HepG2 (cell line): Measurements from ENCODE around the gene EFS. TPM values are rescaled to one million over a fixed set of nuclear protein-coding genes. Genes with fewer than 3 reads are reported as not detected.

Experiments
- ARID5B ChIP-seq: IDR thresholded peaks from 2 replicates; pipeline ENCODE4 v1.4.0; 2020; ENCODE audit warnings: mild to moderate bottlenecking, missing genetic modification reagents
- ETV6 ChIP-seq: sonication (generic); formaldehyde crosslinking; conservative IDR thresholded peaks from 2 replicates; pipeline ENCODE4 v1.4.0; 2020; ENCODE audit warnings: missing genetic modification reagents
- FOSL2 ChIP-seq: sonication (generic); formaldehyde crosslinking; IDR thresholded peaks from 2 replicates; pipeline ENCODE4 v1.4.0; 2020; ENCODE audit warnings: missing genetic modification reagents
- FOXP1 ChIP-seq, 2 experiments: fragments of 450-650 bp in 1 of 2; IDR thresholded peaks; 2 replicates each; pipeline ENCODE4 v1.6.1; 2017 to 2018; ENCODE audit warnings: antibody characterized with exemption in 1 of 2
- HOXA5 ChIP-seq: sonication (generic); formaldehyde crosslinking; IDR thresholded peaks from 2 replicates; pipeline ENCODE4 v1.4.0; 2020; ENCODE audit warnings: missing genetic modification reagents
- KDM3A ChIP-seq: IDR thresholded peaks from 2 replicates; pipeline ENCODE4 v1.6.1; 2018; ENCODE audit warnings: low read depth, missing compliant biosample characterization
- KMT2B ChIP-seq: IDR thresholded peaks from 2 replicates; pipeline ENCODE4 v1.6.1; 2016; ENCODE audit warnings: missing genetic modification reagents, missing compliant biosample characterization
- MED8 ChIP-seq: sonication (generic); formaldehyde crosslinking; IDR thresholded peaks from 2 replicates; pipeline ENCODE4 v1.8.1; 2023; ENCODE audit warnings: mild to moderate bottlenecking, missing genetic modification reagents; ENCODE audit not compliant: insufficient replicate concordance
- THAP9 ChIP-seq: sonication (generic); formaldehyde crosslinking; IDR thresholded peaks from 2 replicates; pipeline ENCODE4; 2020; ENCODE audit warnings: missing genetic modification reagents, mild to moderate bottlenecking, borderline replicate concordance
- ZFP36L2 ChIP-seq: sonication (generic); formaldehyde crosslinking; IDR thresholded peaks from 2 replicates; pipeline ENCODE4 v1.4.0; 2020; ENCODE audit warnings: missing genetic modification reagents
- ZNF207 ChIP-seq: fragments of 450-650 bp; IDR thresholded peaks from 2 replicates; pipeline ENCODE4 v1.6.1; 2016; ENCODE audit warnings: antibody characterized with exemption, borderline replicate concordance
- ZNF235 ChIP-seq: sonication (generic); formaldehyde crosslinking; IDR thresholded peaks from 2 replicates; pipeline ENCODE4 v1.8.1; 2023; ENCODE audit warnings: mild to moderate bottlenecking, missing genetic modification reagents, borderline replicate concordance
- ZNF292 ChIP-seq: sonication (generic); formaldehyde crosslinking; IDR thresholded peaks from 2 replicates; pipeline ENCODE4 v1.8.1; 2022; ENCODE audit warnings: mild to moderate bottlenecking, low read depth, missing genetic modification reagents, borderline replicate concordance
- ZNF691 ChIP-seq: sonication (generic); formaldehyde crosslinking; IDR thresholded peaks from 2 replicates; pipeline ENCODE4 v1.4.0; 2020; ENCODE audit warnings: missing genetic modification reagents, low read depth, mild to moderate bottlenecking, borderline replicate concordance
- ZNF772 ChIP-seq: sonication (generic); formaldehyde crosslinking; IDR thresholded peaks from 2 replicates; pipeline ENCODE4 v1.5.0; 2020; ENCODE audit warnings: mild to moderate bottlenecking, missing genetic modification reagents
- ZSCAN12 ChIP-seq: sonication (generic); formaldehyde crosslinking; IDR thresholded peaks from 2 replicates; pipeline ENCODE4 v1.9.0; 2021; ENCODE audit warnings: mild to moderate bottlenecking, missing genetic modification reagents
- ZSCAN9 ChIP-seq: IDR thresholded peaks from 2 replicates; pipeline ENCODE4 v1.6.1; 2016; ENCODE audit warnings: borderline replicate concordance
- polyA plus RNA-seq, 8 experiments: library from polyadenylated mRNA; depleted of rRNA in 3 of 8; stranded (reverse) in 7 of 8; unstranded in 1 of 8; fragments of >200 nt; fragmentation: Illumina TruSeq in 4 of 8; extraction: Trizol in 4 of 8; gene quantifications; 2 replicates each; pipeline versions ENCODE4 v1.2.1 to v1.2.3, GENCODE V29; 2011 to 2016; ENCODE audit warnings: low read depth in 4 of 8, missing spikeins in 1 of 8, mixed read lengths in 1 of 8; ENCODE audit not compliant: insufficient read depth in 1 of 8
- total RNA-seq, 5 experiments: library from RNA; depleted of rRNA; stranded (reverse); fragments of >200 nt; fragmentation: Illumina TruSeq; extraction: Trizol; gene quantifications; 2 replicates each; pipeline ENCODE4 v1.2.3, GENCODE V29; 2016; ENCODE audit warnings: low read depth in 1 of 5
- TF ChIP-seq, protein P1 (sequence below): sonication (generic); formaldehyde crosslinking; IDR thresholded peaks from 2 replicates; pipeline ENCODE4 v1.4.0; 2020; ENCODE audit warnings: mild to moderate bottlenecking, missing genetic modification reagents
- TF ChIP-seq, protein P2 (sequence below): IDR thresholded peaks from 2 replicates; pipeline ENCODE4 v1.6.1; 2016; ENCODE audit warnings: missing genetic modification reagents, missing compliant biosample characterization

Gene EFS
- total and polyA plus RNA-seq, 2 of the 13 experiments (the other 11 are each of a cell fraction or from before 2014, with no cell fraction given) = not detected

DNA sequence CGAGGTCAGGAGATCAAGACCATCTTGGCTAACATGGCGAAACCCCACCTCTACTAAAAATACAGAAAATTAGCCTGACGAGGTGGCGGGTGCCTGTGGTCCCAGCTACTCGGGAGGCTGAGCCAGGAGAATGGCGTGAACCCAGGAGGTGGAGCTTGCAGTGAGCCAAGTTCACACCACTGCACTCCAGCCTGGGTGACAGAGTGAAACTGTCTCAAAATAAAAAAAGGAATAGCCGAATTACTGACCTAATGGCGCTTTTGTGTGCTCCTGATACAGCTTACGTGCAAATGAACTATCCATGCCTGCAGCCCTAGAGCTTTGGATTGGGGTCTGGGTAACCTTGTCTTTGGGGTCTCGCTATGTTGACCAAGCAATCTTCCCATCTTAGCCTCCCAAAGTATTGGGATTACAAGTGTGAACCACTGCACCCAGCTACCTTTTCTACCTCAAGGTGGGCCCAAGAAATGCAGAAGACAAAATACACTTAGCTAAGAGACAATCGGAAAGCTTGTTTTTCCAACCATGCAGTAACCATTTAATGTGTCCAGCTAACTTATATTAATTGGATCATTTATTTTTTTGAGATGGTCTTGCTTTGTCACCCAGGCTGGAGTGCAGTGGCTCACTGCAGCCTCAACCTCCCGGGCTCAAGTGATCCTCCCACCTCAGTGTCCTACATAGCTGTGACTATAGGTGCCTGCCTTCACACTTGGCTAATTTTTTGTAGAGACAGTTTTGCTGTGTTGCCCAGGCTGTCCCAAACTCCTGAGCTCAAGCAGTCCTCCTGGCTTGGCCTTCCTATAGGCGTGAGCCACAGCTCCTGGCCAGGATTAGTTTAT is 38.3 kb downstream of the EFS start (continued):
- TF ChIP-seq KDM3A (no peak), FOSL2 (CRISPR knock-in tag) (no peak), FOXP1 (IDR thresholded peaks at IDR 0.05) (no peak), FOXP1 (CRISPR knock-in tag; IDR thresholded peaks at IDR 0.05) (no peak), HOXA5 (CRISPR knock-in tag) (no peak), ZSCAN9 (CRISPR knock-in tag) (no peak), ARID5B (no peak; the same call in 1 of the 2 replicates), ETV6 (no peak; the same call in 1 of the 2 replicates), MED8 (CRISPR knock-in tag) (no peak), ZNF207 (no peak), ZNF772 (CRISPR knock-in tag) (peak; percentile 42; the same call in 1 of the 2 replicates), THAP9 (0 out of 2 replicates have a peak, but pooled peaks have one; percentile 14), ZNF691 (CRISPR knock-in tag) (no peak), ZFP36L2 (CRISPR knock-in tag) (no peak), ZNF292 (CRISPR knock-in tag) (0 out of 2 replicates have a peak, but pooled peaks have one; percentile 43), ZSCAN12 (no peak), KMT2B (no peak), ZNF235 (CRISPR knock-in tag) (no peak)
- TF ChIP-seq, protein P1, sequence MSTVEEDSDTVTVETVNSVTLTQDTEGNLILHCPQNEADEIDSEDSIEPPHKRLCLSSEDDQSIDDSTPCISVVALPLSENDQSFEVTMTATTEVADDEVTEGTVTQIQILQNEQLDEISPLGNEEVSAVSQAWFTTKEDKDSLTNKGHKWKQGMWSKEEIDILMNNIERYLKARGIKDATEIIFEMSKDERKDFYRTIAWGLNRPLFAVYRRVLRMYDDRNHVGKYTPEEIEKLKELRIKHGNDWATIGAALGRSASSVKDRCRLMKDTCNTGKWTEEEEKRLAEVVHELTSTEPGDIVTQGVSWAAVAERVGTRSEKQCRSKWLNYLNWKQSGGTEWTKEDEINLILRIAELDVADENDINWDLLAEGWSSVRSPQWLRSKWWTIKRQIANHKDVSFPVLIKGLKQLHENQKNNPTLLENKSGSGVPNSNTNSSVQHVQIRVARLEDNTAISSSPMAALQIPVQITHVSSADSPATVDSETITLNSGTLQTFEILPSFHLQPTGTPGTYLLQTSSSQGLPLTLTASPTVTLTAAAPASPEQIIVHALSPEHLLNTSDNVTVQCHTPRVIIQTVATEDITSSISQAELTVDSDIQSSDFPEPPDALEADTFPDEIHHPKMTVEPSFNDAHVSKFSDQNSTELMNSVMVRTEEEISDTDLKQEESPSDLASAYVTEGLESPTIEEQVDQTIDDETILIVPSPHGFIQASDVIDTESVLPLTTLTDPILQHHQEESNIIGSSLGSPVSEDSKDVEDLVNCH (CRISPR knock-in tag) = no peak
- TF ChIP-seq, protein P2, sequence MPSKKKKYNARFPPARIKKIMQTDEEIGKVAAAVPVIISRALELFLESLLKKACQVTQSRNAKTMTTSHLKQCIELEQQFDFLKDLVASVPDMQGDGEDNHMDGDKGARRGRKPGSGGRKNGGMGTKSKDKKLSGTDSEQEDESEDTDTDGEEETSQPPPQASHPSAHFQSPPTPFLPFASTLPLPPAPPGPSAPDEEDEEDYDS (CRISPR knock-in tag) = no peak
